Endothelial cell of hepatic sinusoid (primary cell): ENCODE results near the gene FHIT.

Source experiments
- in situ Hi-C: cut with HindIII; loops from 2 replicates; pipeline ENCODE4 v1.10.0; 2017; ENCODE audit warnings: low sequenced_read_pairs

Gene FHIT

DNA sequence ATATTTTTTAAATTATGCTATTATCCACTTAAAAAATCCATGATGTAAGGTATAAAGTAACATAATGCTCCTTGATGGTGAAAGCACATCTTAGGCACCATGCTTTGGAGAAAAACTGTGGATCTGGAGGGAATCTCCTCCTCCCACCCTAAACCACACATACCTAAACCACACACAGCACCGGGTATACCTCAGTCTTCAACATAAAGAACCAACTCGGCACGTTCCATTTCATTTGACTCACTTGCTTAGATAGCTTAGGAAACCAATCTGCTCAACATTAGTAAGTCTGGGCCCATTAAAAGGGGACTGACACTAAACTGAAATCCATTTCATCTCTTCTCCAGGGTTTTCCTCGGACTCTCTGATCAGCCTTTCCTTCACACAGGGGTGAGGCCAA is 1255.7 kb downstream of the FHIT start:
- in situ Hi-C loops, result no loop called here

DNA sequence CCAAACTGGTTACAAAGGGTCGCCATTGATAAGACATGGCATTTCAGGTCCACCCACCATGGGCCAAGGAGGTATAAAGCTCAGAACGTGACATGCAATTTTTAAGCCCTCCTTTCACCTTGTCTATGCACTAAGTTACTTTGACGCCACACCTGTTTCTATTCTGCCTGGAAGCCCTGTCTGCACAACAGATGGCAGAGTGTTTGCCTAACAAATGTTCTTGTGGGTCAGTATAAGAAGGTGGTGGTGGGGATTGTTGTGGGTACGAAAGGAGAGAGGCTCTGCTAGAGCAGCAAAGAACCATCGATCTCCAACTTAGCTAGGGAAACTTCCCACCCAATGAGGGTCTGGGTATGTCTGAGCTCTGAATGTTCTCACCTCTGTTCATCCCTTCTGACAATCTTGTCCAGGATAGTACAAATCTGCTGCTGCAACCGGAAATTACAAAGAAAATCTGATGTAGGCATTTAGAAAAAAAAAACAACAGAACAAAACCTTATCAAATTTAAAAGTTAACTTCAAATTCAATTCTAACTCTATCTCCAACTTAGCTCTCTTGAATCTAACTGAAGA is 1256.4 kb downstream of the FHIT start:
- in situ Hi-C loops, result no loop called here

DNA sequence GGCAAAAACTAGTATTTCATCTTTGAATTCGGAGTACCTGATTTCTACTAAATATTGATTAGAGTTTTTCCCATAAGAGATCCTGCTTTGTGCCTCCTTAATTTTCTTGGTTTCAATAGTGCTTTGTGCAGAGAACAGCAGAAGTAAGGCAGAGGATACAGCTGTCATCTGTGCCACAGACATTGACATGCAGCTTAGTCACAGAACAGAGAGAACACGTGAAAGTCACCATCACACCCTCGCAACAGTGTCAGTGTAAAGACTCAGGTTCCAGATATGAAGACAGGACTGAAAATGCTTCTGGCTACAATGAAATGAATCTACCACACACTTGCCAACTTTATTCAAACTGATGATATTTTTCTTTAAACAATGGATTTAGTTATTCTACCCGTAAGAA is 1258.7 kb downstream of the FHIT start:
- in situ Hi-C loops, result no loop called here

DNA sequence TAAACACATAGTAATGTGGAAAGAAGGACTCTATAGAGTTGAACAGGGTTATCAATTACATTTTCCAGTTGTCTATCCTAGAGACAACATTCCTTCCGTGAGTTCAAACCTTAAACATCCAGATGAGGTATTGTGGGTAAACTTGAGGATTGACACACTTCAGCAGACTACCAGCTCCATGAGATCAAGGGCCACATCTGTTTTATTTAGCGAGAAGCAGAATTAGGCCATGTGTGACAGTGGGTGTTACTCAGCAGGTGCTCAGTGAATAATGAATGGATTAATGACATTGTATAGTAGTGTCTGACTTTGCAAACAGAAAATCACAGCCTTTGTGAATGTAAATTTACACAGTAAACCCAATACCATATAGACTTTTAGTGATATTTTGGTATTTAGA is 1260.3 kb downstream of the FHIT start:
- in situ Hi-C loops, result no loop called here

DNA sequence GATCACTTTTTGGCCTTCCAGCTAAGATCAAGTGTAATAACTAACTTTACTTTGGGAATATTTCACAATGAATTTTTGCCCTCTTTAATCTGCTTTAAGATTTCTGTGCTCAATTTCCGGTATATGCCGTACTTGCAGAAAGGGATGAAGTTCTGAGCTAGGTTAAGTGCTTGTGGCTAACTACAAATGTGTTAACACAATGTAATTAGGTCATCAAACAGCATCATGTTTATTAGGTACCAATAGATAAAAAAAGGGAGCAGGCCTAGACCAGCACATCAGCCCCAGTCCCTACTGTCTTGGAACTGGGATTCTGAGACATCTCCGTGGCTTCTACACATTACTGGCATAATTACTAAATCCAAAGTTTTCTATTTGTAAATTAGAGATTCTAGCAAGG is 1268.7 kb downstream of the FHIT start:
- in situ Hi-C loops, result no loop called here

DNA sequence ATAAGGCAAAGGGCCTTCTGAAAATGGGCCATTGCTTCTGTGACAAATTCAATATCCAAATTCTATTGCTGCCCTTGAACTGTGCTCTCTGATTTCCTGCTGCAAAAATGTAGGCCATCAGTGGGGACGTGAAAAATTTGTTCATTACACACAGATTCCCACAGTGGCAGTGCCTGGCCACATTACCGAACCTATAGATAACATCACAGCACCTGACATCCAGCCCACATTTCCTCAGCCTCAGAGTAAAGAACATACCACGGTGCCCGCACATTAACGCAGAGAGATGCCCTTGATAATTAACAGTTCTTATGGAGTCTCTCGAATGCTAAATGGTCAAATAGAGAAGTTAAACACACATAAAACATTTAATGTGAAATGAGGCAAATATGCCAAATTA is 1269.9 kb downstream of the FHIT start:
- in situ Hi-C loops, result no loop called here

DNA sequence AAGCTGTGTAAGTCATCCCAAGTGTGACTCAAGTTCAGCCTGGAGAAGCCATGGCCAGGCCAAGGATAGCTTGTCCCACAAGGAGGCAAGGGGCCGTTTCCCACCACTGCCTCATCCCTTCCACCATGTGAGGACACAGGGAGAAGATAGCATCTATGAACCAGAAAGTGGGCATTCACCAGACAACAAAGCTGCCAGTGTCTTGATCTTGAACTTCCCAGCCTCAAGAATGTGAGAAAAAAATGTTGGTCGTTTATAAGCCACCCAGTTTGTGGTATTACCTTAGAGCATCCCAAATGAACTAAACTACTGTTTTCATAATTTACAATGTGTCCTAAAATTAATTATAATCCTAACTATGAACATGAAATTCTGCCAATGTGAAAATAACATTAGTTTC is 1270.7 kb downstream of the FHIT start:
- in situ Hi-C loops, result no loop called here

DNA sequence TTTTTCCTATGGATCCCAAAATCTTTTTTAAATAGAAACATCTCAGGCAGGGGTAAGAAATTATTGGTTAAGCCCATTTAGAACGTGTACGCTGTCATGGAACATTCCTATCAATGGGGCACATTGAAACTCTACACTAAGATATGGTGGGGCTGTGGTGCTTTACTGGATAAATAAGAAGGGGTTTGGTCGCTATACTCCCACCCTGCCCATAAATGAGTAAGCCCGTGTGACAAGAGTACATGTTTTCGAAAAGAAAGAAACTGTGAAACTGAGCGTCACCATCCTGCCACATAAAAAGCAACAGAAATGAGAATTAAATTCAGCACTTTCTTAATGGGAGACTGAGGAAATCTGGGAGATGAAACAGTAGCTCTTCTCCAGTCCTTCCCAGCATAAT is 1271.7 kb downstream of the FHIT start:
- in situ Hi-C loops, result no loop called here

DNA sequence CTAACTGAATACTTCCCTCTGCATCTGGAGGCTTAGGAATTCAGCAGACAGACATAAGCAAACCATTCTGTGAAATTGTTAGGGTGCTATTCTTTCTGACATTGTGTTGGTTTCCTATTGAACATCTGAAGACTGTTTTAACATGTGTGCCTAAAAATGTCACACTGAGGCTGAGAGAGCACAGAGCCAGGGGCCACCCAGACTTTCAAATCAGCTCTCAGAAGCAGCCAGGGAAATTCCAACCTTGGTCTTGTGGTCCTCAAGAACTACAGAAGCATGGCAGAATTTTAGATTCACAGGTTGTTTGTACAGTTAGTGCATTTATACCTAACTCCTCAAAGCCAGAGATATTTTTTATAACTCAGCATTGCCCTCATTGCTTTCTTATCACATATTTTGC is 1272.3 kb downstream of the FHIT start:
- in situ Hi-C loops, result no loop called here

DNA sequence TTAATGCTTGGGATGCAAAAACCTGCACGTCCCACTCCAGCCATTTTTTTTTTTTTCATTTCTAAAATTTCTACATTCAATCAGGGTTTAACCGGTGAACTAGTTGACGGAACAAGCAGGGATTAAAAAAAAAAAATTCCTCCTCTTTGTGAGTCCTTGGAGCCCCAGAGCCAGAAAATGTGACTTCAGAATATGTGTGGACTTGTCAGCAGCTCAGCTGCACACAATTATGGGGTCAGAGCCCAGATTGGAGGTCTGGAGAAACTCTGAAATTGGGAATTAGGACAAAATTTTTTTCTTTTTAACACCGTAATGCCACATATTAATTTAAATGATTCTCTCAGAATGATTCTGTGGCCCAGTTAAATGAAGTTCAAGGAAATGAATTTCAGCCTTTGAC is 1280.5 kb downstream of the FHIT start:
- in situ Hi-C loops, result no loop called here

DNA sequence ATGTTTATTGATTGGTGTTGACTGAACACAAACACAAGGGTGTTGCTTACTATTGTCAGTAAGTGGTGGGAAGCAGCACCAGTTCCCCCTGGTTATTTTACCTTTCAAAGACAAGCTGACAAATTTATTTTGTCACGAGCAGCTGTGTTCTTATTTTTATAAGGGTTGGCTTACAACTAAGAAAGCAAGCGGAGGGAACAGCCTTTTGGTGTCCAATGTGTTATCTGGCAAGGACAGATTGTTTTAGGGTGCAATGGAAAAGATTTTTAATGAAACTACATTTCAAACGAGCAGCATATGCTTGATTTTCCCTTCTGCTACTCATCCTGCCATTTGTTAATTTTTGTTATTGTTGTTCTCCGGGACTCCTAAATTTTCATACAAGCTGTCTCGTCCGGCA is 1280.9 kb downstream of the FHIT start:
- in situ Hi-C loops, result no loop called here

DNA sequence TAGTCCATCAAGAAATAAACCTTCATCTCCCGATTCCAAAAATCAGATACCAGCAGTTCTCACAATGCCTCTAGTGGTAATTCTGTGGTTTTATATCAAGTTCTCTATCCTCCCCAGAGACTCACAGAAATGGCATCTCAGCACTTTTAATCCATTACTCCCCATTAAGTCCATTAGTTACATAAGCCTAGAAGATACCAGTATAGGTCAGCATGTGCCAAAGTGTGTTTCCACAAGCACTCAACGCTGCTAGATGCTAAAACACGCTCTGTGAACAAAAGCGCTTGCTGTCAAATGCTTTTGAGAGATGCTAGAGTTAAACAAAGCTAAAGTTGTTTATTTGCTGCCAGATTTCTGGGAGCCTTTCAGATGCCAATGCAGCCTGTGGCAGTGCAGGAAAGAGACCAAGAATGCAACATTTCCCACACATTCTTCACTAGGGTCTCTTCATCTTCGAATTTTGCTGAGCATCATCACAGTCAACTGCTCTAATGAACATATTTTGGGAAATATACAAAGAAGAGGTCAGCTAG is 1282.7 kb downstream of the FHIT start:
- in situ Hi-C loops, result no loop called here

DNA sequence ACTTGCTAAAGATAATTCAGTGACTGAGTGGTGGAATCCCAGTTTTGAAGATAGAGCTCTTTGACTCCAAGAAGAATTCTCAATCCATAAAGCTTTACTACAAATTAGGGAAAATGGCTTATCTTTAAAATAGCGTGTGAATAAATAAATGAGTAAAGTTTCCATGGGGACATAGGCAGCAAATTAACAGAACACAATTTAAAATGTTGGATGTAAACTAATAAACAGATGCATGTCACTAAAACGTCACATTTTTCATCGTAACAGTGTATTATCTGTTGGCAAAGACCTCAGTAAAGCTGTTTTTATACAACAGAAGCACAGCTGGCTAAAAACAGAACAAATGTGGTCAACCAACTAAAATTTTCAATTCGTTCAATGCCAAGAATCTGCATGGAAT is 1287.6 kb downstream of the FHIT start:
- in situ Hi-C loops, result no loop called here

DNA sequence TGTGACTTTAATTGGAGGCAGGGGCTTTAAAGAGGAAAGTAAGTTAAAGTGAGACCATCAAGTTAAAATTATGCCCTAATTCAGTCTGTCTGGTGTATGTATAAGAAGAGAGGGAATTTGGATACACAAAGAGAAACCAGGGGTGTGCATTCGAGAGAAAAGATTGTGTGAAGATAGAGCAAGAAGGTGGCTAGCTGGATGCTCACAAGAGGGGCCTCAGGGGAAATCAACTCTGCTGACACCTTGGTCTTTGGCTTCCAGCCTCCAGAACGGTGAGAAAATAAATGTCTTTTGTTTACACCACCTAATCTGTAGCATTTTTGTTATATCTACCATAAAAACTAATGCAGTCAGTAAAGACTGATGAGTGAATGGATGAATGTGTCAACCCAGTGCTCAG is 1294.1 kb downstream of the FHIT start:
- in situ Hi-C loops, result no loop called here

DNA sequence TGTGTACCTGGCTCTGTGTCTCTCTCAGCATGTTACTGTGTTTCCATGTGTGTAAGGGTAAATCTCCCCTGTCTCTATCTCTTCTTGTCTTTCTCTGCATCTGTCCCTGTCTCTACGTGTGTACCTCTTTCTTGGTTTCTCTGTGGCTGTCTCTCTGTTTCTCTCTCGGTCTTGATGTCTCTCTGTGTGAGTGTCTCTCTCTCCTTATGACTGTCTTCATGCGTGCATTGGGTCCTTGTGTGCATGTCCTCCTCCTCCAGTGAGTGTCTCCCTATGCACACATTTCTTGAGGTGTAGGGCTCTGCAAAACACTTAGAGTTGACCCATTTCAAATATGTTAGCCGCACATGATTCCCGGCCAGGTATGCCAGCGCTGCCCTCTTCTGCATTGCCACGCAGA is 1298.1 kb downstream of the FHIT start:
- in situ Hi-C loops, result no loop called here

DNA sequence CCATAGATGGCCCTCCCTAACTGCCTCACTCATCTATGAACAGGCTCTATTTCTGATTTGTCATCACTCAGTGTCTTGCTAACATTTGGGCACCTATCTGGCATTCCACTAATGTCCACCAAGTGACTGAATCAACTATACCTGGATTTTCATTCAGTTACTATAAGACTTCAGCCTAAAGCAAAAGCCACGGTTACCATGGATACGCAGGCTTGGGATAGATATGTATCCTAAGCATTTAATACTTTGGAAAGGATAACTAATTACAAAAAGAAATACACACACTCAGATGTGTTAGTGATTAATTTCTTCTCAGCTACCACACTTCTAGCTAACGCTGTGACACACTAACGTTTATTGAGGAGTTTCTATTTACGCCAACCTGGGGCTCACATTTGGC is 1301.9 kb downstream of the FHIT start:
- in situ Hi-C loops, result no loop called here

DNA sequence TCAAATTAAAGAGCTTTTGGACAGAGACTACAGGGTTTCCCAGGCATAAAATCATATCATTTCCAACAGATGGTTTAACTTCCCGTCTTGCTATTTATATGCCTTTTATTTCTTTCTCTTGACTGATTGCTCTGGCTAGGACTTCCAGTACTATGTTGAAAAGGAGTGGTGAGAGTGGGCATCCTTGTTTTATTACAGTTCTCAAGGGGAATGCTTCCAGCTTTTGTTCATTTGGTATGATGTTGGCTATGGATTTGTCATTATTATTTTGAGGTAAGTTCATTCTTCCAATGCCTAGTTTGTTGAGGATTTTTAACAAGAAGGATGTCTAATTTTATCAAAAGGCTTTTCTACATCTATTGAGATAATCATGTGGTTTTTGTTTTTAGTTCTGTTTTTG is 1304.9 kb downstream of the FHIT start:
- in situ Hi-C loops, result no loop called here

DNA sequence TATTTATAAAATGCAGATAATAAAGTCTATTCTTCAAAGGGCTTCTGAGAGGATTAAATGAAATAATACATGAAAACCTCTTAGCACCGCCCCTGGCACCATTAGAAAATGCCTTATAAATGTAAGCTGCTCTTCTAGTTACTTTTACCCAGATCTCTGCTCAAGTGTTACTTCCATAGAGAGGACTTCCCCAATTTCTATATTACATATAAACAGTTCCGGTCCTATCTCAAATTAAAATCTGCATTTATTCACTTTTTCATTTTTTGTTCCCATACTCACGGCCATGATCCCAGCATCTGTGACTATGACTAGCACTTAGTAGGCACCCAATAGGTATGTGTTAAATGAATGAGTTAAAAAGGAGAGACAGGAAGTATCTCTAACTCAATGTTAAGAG is 1310.5 kb downstream of the FHIT start:
- in situ Hi-C loops, result no loop called here

DNA sequence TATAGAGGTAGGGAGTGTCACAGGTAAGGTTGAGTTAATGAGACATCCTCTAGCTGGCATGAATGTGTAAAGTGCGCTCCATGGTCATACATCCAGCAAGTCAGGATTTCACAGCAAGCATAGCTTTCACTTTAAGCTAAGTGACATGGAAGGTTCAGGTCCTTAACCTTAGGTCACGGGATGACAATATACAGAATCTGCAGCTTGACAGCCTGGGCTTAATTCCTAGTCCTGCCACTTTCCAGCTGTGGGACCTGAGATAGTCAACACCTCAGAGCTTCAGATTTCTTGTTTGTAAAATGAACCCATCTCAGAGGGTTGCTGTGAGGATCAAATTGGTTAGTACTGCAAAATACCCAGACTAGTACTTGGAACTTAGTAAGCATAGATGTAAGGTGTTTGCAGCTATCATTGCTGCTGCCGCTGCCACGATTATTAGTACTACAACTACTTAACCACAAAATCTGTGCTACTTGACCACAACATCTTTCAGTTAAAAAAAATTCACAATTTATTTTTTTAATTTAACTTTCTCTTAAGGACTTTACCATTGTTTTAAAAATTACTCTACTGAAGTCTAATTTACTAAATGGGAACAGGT is 1311.3 kb downstream of the FHIT start:
- in situ Hi-C loops, result no loop called here

DNA sequence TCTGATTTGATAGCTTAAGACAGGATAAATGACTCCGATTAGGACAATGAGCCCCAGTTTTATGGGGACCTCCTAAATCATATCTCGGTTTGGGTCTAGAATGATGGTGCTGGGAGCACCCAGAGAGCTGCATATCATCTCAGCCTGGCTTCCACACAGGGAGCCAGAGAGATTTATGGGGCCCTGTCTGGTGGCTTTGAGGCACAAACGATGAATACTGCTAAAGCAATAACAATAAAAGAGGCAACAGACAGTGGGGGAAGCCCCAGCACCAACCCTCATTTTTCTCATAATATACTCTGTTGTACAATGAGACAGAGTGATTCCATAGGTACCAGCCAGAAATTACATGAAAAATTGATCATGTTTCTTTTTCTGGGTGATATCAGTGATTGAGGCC is 1312.4 kb downstream of the FHIT start:
- in situ Hi-C loops, result no loop called here

DNA sequence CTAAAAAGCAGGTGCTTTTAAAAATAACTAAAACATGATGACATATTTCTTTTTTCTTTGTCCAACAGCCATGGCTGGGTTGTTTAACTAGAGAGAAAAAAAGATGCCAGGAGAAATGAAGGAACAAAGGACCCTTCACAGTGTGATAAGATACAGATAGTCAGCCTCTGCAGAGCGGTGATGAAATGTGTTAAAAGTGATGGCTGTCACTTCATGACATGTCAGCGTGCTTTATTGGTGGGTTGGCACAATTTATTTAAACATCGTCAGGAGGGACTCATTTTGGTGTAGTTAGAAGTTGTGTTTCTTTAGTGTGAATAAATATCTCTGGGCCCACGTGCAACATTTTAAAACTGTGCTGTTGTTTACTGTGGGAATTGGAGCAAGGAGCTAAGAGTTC is 1314.1 kb downstream of the FHIT start:
- in situ Hi-C loops, result no loop called here

DNA sequence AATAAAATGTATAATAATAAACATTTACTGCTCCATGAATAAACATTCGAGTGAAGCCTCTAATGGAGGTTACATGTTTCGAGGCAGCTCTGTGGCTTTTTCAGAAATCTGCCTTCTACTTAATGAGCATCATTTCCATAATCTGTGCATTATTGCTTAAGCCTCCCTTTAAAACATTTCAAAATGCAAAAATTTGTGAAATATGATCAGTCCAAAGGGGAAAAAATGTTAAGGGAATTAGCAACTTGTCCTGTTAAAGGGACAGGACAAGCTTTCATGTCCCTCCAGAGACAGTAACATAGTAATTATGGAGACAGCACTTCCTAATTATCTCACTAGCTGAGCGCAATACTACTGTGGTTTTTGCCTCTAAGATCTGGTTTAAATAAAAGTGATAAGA is 1314.8 kb downstream of the FHIT start:
- in situ Hi-C loops, result no loop called here

DNA sequence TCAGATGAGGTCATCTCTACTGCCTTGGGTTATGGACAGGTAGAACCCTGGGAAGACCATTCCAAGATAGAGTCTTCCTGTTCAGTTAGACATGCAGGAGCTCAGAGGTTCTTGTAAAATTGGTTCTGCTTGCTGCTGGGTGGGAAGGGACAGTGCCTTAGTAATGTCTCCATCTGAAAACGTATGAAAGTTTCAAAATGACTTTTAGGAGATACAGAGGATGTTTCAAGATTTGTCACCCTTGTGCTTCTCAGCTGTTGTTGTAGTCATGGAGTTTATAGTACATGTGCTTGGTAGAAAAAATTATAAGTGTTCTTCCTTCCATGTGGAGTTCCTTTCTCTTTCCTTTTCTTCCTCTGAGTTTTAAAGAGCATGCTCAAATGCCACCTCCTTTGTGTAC is 1316.2 kb downstream of the FHIT start:
- in situ Hi-C loops, result no loop called here
